ENCODE data around the gene LY86. TPM values are rescaled to one million over a fixed set of nuclear protein-coding genes. Genes with fewer than 3 reads are reported as not detected.
"Not testable (repeated sequence)": the region's sequence is repeated elsewhere in the genome, so short reads cannot be mapped to it uniquely, and the experiment has no call there.

Gene LY86
- total RNA-seq, 1 donor from 2014 or later: not detected

DNA sequence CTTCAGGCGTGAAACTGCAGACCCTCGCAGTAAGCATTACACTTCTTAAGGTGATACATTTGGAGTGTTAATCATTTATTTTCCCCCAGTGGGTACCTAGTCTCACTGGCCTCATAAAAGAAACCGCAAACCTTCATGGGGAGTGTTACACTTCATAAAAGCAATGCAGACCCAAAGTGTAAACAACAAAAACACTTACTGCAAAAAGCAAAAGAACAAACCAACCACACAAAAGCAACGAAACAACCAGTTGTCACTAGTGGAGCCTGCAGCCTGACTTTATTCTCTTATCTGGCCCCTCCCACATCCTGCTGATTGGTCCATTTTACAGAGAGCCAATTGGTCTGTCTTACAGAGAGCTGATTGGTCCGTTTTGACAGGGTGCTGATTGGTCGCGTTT is 23.8 kb downstream of the LY86 start:
- Mint-ChIP-seq H3K36me3 (ENCODE audit: low read depth) (no peaks in the 10 kb centered on the region), H3K27me3 (ENCODE audit: low read depth) (peaks cover 2% of the 10 kb centered on the region), H3K9me3 (peaks cover 3% of the 10 kb centered on the region), H3K4me3 (no peak overlapping the region), H3K4me1 (peaks cover 4% of the 10 kb centered on the region), H3K27ac (ENCODE audit: unreplicated experiment) (no peak overlapping the region)
- no peak for DNase-seq (ENCODE audit: low read depth, low spot score)
- TF ChIP-seq, protein P1, sequence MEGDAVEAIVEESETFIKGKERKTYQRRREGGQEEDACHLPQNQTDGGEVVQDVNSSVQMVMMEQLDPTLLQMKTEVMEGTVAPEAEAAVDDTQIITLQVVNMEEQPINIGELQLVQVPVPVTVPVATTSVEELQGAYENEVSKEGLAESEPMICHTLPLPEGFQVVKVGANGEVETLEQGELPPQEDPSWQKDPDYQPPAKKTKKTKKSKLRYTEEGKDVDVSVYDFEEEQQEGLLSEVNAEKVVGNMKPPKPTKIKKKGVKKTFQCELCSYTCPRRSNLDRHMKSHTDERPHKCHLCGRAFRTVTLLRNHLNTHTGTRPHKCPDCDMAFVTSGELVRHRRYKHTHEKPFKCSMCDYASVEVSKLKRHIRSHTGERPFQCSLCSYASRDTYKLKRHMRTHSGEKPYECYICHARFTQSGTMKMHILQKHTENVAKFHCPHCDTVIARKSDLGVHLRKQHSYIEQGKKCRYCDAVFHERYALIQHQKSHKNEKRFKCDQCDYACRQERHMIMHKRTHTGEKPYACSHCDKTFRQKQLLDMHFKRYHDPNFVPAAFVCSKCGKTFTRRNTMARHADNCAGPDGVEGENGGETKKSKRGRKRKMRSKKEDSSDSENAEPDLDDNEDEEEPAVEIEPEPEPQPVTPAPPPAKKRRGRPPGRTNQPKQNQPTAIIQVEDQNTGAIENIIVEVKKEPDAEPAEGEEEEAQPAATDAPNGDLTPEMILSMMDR (conservative IDR thresholded peaks at IDR 0.05): no peak

DNA sequence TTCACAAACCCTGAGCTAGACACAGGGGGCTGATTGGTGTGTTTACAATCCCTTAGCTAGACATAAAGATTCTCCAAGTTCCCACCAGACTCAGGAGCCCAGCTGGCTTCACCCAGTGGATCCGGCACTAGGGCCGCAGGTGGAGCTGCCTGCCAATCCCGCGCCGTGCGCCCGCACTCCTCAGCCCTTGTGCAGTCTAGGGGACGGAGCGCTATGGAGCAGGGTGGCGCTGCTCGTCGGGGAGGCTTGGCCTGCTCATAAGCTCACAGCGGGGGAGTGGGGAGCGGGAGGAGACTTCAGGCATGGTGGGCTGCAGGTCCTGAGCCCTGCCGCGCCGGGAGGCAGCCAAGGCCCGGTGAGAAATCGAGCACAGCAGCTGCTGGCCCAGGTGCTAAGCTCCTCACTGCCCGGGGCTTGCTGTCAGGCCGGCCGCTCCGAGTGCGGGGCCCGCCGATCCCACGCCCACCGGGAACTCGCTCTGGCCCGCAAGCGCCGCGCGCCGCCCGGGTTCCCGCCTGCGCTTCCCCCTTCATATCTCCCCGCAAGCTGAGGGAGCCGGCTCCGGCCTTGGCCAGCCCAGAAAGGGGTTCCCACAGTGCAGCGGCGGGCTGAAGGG is 24.7 kb downstream of the LY86 start:
- H3K27me3 Mint-ChIP-seq (ENCODE audit: low read depth); H3K4me1 Mint-ChIP-seq; H3K4me3 Mint-ChIP-seq; H3K9me3 Mint-ChIP-seq; DNase-seq (ENCODE audit: low read depth, low spot score); H3K36me3 Mint-ChIP-seq (ENCODE audit: low read depth); H3K27ac Mint-ChIP-seq (ENCODE audit: unreplicated experiment): not testable (repeated sequence)

DNA sequence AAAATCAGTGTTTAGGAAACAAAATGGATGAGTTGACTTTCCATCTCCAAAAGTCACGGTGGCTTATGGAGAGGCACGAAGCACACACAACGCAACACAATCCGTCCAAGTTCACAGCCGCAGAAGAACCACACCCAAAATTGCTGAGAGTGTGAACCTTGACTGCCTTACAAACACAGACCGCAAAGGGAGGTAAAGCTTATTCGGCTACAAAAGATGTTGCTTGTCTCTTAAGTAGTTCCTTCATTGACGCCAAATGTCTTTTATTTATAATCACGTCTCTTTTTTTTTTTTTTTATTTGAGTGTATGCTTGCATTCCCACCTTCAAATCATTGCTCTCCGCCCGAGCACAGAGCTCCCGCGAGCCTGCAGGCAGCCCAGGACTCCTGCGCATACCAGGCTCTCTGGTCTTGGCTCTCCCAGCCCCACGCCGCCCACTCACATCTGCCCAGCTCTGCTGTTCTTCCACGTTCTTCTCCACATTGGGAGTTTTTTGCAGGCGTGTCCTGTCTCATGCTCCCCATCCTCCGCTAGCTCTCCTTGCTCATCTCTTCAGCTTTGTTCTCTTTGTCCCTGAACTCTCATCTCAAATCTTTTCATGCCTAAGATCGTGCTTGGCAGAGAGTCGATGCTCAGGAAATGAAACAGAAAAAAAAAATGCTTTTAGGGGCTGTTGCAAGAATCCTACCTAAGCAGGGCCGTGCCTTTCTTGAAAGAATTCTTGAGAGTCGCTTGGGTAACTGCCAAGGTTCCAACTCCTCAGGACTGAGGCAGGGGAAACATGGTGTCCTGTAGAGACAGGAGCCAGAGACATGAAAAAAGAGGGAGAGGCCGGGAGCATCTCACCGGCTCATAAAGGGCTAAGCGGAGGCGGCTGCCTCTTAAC is 25.8 kb downstream of the LY86 start:
- Mint-ChIP-seq H3K27me3 (ENCODE audit: low read depth) (peaks cover 2% of the 10 kb centered on the region), H3K36me3 (ENCODE audit: low read depth) (no peaks in the 10 kb centered on the region), H3K9me3 (no peaks in the 10 kb centered on the region), H3K4me1 (peaks cover 4% of the 10 kb centered on the region), H3K27ac (ENCODE audit: unreplicated experiment) (no peak overlapping the region), H3K4me3 (no peak overlapping the region)
- TF ChIP-seq, protein P1 (conservative IDR thresholded peaks at IDR 0.05): no peak
- no peak for DNase-seq (ENCODE audit: low read depth, low spot score)

DNA sequence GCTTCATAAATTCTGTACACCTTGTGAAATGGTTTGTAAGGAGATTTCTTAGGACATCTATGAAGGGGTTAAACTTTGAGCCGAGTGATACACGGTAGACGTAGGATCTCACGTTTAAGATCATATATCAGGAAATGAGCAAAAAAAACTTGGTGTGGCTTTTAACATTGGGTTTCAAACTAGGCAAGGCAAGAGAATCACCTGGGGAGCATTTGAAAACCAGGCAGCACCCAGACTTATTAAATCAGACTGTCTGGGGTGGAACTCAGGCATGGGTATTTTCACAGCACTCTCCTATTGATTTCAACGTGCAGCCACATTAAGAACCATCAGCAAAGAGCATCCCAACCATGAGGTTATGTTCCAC is 26.4 kb downstream of the LY86 start:
- Mint-ChIP-seq H3K4me1 (peaks cover 4% of the 10 kb centered on the region), H3K27ac (ENCODE audit: unreplicated experiment) (no peak overlapping the region), H3K9me3 (no peaks in the 10 kb centered on the region), H3K27me3 (ENCODE audit: low read depth) (peaks cover 2% of the 10 kb centered on the region), H3K4me3 (no peak overlapping the region), H3K36me3 (ENCODE audit: low read depth) (no peaks in the 10 kb centered on the region)
- DNase-seq (ENCODE audit: low read depth, low spot score): no peak
- TF ChIP-seq, protein P1 (conservative IDR thresholded peaks at IDR 0.05): no peak

DNA sequence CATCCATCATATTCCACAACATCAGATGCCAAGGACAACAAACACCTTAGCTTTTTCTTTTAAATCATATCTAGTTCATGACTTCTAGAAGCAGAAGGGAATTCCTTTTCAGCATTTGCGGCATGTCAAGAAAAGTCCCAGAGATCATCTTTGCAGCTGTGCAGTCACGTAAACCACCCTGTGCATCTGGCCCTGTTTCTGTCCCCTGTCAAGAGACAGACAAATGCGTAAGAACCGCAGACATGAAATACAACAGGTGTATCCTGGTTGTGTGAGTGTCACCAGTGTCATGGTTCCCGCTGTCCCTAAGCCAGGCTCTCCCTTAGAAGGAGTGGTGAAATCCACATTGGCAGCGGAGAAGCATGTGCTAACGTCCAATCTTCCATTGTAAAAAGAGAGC is 28.1 kb downstream of the LY86 start:
- Mint-ChIP-seq H3K27ac (ENCODE audit: unreplicated experiment) (no peak overlapping the region), H3K4me1 (peaks cover 4% of the 10 kb centered on the region), H3K4me3 (no peak overlapping the region), H3K27me3 (ENCODE audit: low read depth) (peaks cover 2% of the 10 kb centered on the region), H3K36me3 (ENCODE audit: low read depth) (no peaks in the 10 kb centered on the region), H3K9me3 (no peaks in the 10 kb centered on the region)
- TF ChIP-seq, protein P1 (conservative IDR thresholded peaks at IDR 0.05): no peak
- no peak for DNase-seq (ENCODE audit: low read depth, low spot score)
